HG02870 (cell line): ENCODE measurements around the gene GPR139.

Experiments
- ATAC-seq: cut with Tn5 transposase; IDR thresholded peaks from one replicate; pipeline ENCODE4 v1.9.1; 2021; ENCODE audit warnings: mild to moderate bottlenecking, moderate library complexity; ENCODE audit not compliant: unreplicated experiment

GPR139 gene

GRCh38 chr16:20073203-20074098 lies at the start of gene GPR139:
Gene GPR139 (minus strand): TSS chr16:20073890. CDS start chr16:20073616, 274 bp downstream.
- no peak for ATAC-seq

- no peak for ATAC-seq
Measured at GRCh38 chr16:20122011-20122410, 48.3 kb upstream of the GPR139 start.

GRCh38 chr16:20114356-20114755 lies 40.7 kb upstream of the GPR139 start:
- ATAC-seq, result no peak

GRCh38 chr16:20111143-20111542 lies 37.5 kb upstream of the GPR139 start:
- ATAC-seq, result no peak

GRCh38 chr16:20107083-20107482 lies 33.4 kb upstream of the GPR139 start:
- no peak for ATAC-seq

GRCh38 chr16:20104563-20105183 lies 31.0 kb upstream of the GPR139 start:
- no peak for ATAC-seq

- no peak for ATAC-seq
Measured at GRCh38 chr16:20102521-20102920, 28.8 kb upstream of the GPR139 start.

GRCh38 chr16:20102021-20102420 lies 28.3 kb upstream of the GPR139 start:
- ATAC-seq, result no peak

GRCh38 chr16:20099375-20099774 lies 25.7 kb upstream of the GPR139 start:
- ATAC-seq, result no peak

- ATAC-seq, result no peak
Measured at GRCh38 chr16:20094157-20094556, 20.5 kb upstream of the GPR139 start.

GRCh38 chr16:20089246-20089965 lies 15.7 kb upstream of the GPR139 start:
- no peak for ATAC-seq

GRCh38 chr16:20084624-20085226 lies 11.0 kb upstream of the GPR139 start:
- ATAC-seq, result no peak

- no peak for ATAC-seq
Measured at GRCh38 chr16:20079106-20079505, 5.4 kb upstream of the GPR139 start.

- ATAC-seq, result no peak
Measured at GRCh38 chr16:20075243-20075642, 1.6 kb upstream of the GPR139 start.

GRCh38 chr16:20074099-20074991 lies 655 bp upstream of the GPR139 start:
- no peak for ATAC-seq

GRCh38 chr16:20072874-20073202 lies 852 bp downstream of the GPR139 start:
- ATAC-seq, result no peak

- ATAC-seq, result no peak
Measured at GRCh38 chr16:20072146-20072873, 1.4 kb downstream of the GPR139 start.

- no peak for ATAC-seq
Measured at GRCh38 chr16:20064931-20065330, 8.8 kb downstream of the GPR139 start.

GRCh38 chr16:20064520-20064919 lies 9.2 kb downstream of the GPR139 start:
- ATAC-seq, result no peak

- no peak for ATAC-seq
Measured at GRCh38 chr16:20061132-20061531, 12.6 kb downstream of the GPR139 start.
